IPS-18a (cell line): ENCODE data around the gene KCNMB2.

Experiments
- H3K27ac ChIP-seq: one replicate; pipeline ENCODE4 v1.5.1; 2013; ENCODE audit warnings: low read length
- H3K27me3 ChIP-seq: one replicate; pipeline ENCODE4 v1.6.1; 2013; ENCODE audit warnings: mild to moderate bottlenecking, low read length; ENCODE audit not compliant: control insufficient read depth, insufficient read depth
- H3K36me3 ChIP-seq: one replicate; pipeline ENCODE4 v1.6.1; 2013; ENCODE audit warnings: low read depth, low read length; ENCODE audit not compliant: control insufficient read depth
- H3K4me1 ChIP-seq: one replicate; pipeline ENCODE4 v1.6.1; 2013; ENCODE audit warnings: low read depth, low read length; ENCODE audit not compliant: control insufficient read depth
- H3K4me3 ChIP-seq: one replicate; pipeline ENCODE4 v1.5.1; 2013; ENCODE audit warnings: low read length
- H3K9ac ChIP-seq: one replicate; pipeline ENCODE4 v1.6.1; 2013; ENCODE audit warnings: mild to moderate bottlenecking, low read length, moderate library complexity
- H3K9me3 ChIP-seq: one replicate; pipeline ENCODE4 v1.6.1; 2013; ENCODE audit warnings: low read depth, low read length; ENCODE audit not compliant: control insufficient read depth

KCNMB2 gene

GRCh38 chr3:178802993-178803693, 266.9 kb downstream of the KCNMB2 start:
- Histone ChIP-seq H3K9ac (no peak overlapping the region), H3K9me3 (no peaks in the 10 kb centered on the region), H3K4me1 (peaks cover 8% of the 10 kb centered on the region), H3K27me3 (no peaks in the 10 kb centered on the region), H3K4me3 (no peak overlapping the region), H3K36me3 (no peaks in the 10 kb centered on the region), H3K27ac (no peak overlapping the region)

GRCh38 chr3:178804606-178805005, 268.4 kb downstream of the KCNMB2 start:
- Histone ChIP-seq H3K4me3 (no peak overlapping the region), H3K27ac (no peak overlapping the region), H3K36me3 (no peaks in the 10 kb centered on the region)

GRCh38 chr3:178805741-178806140, 269.5 kb downstream of the KCNMB2 start:
- Histone ChIP-seq H3K9ac (no peak overlapping the region), H3K4me3 (no peak overlapping the region), H3K9me3 (no peaks in the 10 kb centered on the region), H3K4me1 (peaks cover 8% of the 10 kb centered on the region), H3K27ac (no peak overlapping the region), H3K36me3 (no peaks in the 10 kb centered on the region), H3K27me3 (no peaks in the 10 kb centered on the region)

More at GRCh38 chr3:178804606-178805005, 268.4 kb downstream of the KCNMB2 start:
- H3K4me1 ChIP-seq = peaks cover 8% of the 10 kb centered on the region
- H3K27me3 ChIP-seq = no peaks in the 10 kb centered on the region
- H3K9me3 ChIP-seq = no peaks in the 10 kb centered on the region
- no peak overlapping the region for H3K9ac ChIP-seq

- H3K36me3 ChIP-seq = no peaks in the 10 kb centered on the region
- H3K9ac ChIP-seq = no peak overlapping the region
- H3K27me3 ChIP-seq = no peaks in the 10 kb centered on the region
- H3K27ac ChIP-seq = no peak overlapping the region
- H3K9me3 ChIP-seq = no peaks in the 10 kb centered on the region
- H3K4me3 ChIP-seq = no peak overlapping the region
- H3K4me1 ChIP-seq = peaks cover 8% of the 10 kb centered on the region
These were observed 270.4 kb downstream of the KCNMB2 start for GRCh38 chr3:178806651-178807050.

GRCh38 chr3:178807694-178808093, 271.5 kb downstream of the KCNMB2 start:
- Histone ChIP-seq H3K36me3 (no peaks in the 10 kb centered on the region), H3K4me3 (no peak overlapping the region), H3K27me3 (no peaks in the 10 kb centered on the region), H3K9ac (no peak overlapping the region), H3K9me3 (no peaks in the 10 kb centered on the region), H3K27ac (no peak overlapping the region), H3K4me1 (peaks cover 8% of the 10 kb centered on the region)

- Histone ChIP-seq H3K9me3 (no peaks in the 10 kb centered on the region), H3K4me3 (no peak overlapping the region), H3K36me3 (no peaks in the 10 kb centered on the region), H3K4me1 (peaks cover 8% of the 10 kb centered on the region), H3K27me3 (no peaks in the 10 kb centered on the region), H3K9ac (no peak overlapping the region), H3K27ac (no peak overlapping the region)
These were observed 272.5 kb downstream of the KCNMB2 start for GRCh38 chr3:178808748-178809147.

- no peak overlapping the region for H3K9ac ChIP-seq
- H3K27me3 ChIP-seq = no peaks in the 10 kb centered on the region
- no peaks in the 10 kb centered on the region for H3K9me3 ChIP-seq
- H3K36me3 ChIP-seq = no peaks in the 10 kb centered on the region
- peaks cover 8% of the 10 kb centered on the region for H3K4me1 ChIP-seq
- H3K4me3 ChIP-seq = no peak overlapping the region
- no peak overlapping the region for H3K27ac ChIP-seq
These were observed 273.9 kb downstream of the KCNMB2 start for GRCh38 chr3:178810181-178810580.

GRCh38 chr3:178822722-178823121, 286.5 kb downstream of the KCNMB2 start:
- no peak overlapping the region for H3K9ac ChIP-seq
- H3K4me1 ChIP-seq = peaks cover 7% of the 10 kb centered on the region
- H3K9me3 ChIP-seq = no peaks in the 10 kb centered on the region
- no peaks in the 10 kb centered on the region for H3K27me3 ChIP-seq
- no peak overlapping the region for H3K4me3 ChIP-seq
- no peaks in the 10 kb centered on the region for H3K36me3 ChIP-seq
- no peak overlapping the region for H3K27ac ChIP-seq

GRCh38 chr3:178823150-178823549, 286.9 kb downstream of the KCNMB2 start:
- no peaks in the 10 kb centered on the region for H3K9me3 ChIP-seq
- peaks cover 7% of the 10 kb centered on the region for H3K4me1 ChIP-seq
- no peaks in the 10 kb centered on the region for H3K27me3 ChIP-seq
- H3K36me3 ChIP-seq = no peaks in the 10 kb centered on the region
- H3K27ac ChIP-seq = no peak overlapping the region
- no peak overlapping the region for H3K4me3 ChIP-seq
- no peak overlapping the region for H3K9ac ChIP-seq

GRCh38 chr3:178823591-178824246, 287.5 kb downstream of the KCNMB2 start:
- peaks cover 7% of the 10 kb centered on the region for H3K4me1 ChIP-seq
- no peaks in the 10 kb centered on the region for H3K36me3 ChIP-seq
- H3K27ac ChIP-seq = no peak overlapping the region
- H3K4me3 ChIP-seq = no peak overlapping the region
- H3K9ac ChIP-seq = no peak overlapping the region
- no peaks in the 10 kb centered on the region for H3K27me3 ChIP-seq
- H3K9me3 ChIP-seq = no peaks in the 10 kb centered on the region

GRCh38 chr3:178826435-178827123, 290.3 kb downstream of the KCNMB2 start:
- H3K27ac ChIP-seq = no peak overlapping the region
- H3K9me3 ChIP-seq = no peaks in the 10 kb centered on the region
- H3K4me1 ChIP-seq = peaks cover 7% of the 10 kb centered on the region
- no peak overlapping the region for H3K4me3 ChIP-seq
- no peaks in the 10 kb centered on the region for H3K36me3 ChIP-seq
- H3K9ac ChIP-seq = no peak overlapping the region
- H3K27me3 ChIP-seq = no peaks in the 10 kb centered on the region
